GM12891 (cell line): Measurements from ENCODE around the gene B3GAT2.

ENCODE experiments used
- POLR2A ChIP-seq: IDR thresholded peaks from 2 replicates; pipeline ENCODE4 v1.6.1; 2011; ENCODE audit warnings: low read depth, low read length, control low read depth
- POLR2AphosphoS5 ChIP-seq: IDR thresholded peaks from 2 replicates; pipeline ENCODE4 v1.6.1; 2011; ENCODE audit warnings: low read depth, low read length, control low read depth
- SPI1 ChIP-seq: IDR thresholded peaks from 2 replicates; pipeline ENCODE4 v1.6.1; 2011; ENCODE audit warnings: low read depth, low read length, control low read depth
- TAF1 ChIP-seq: IDR thresholded peaks from 2 replicates; pipeline ENCODE4 v1.6.1; 2011; ENCODE audit warnings: low read depth, low read length, control low read depth

DNA sequence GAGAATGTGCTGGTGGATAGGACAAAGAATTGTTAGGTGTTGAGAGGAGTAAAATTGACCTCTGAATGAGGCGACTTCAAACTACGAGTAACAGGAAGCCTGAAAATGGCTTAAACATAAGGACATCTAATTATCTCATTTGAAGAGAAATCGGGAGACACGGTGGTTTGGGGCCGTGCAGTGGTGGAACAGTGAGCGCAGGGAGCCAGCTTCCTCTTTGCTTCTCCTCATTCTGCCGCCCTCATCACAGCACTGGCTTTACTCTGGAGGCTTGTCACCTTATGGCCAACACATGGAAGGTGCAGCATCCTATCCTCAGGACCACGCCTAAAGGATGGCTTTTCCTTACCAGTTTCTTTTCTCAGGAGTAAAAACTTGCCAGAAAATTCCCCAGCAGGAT, 114.3 kb downstream of the B3GAT2 start:
- no peak for TF ChIP-seq POLR2AphosphoS5
- no peak for TF ChIP-seq POLR2A
- no peak for TF ChIP-seq TAF1
- no peak for TF ChIP-seq SPI1
